OCI-LY7 (cell line): Measurements from ENCODE around the gene ACVRL1. TPM values are rescaled to one million over a fixed set of nuclear protein-coding genes. Genes with fewer than 3 reads are reported as not detected.

Experiments
- BruUV-seq: library from RNA; stranded (reverse); fragments of 400-500 nt; replicated peaks from 2 replicates; lab custom pipeline; 2021; lab: Mats Ljungman, UMichigan
- CTCF ChIA-PET: fragments of 300-600 bp; sonication (Branson Sonifier 250); formaldehyde crosslinking; loops from one replicate; lab custom pipeline; 2022; ENCODE audit warnings: antibody characterized with exemption; ENCODE audit not compliant: unreplicated experiment; lab: Charles Lee
- POLR2A ChIA-PET: fragments of 300-600 bp; sonication (Branson Sonifier 250); formaldehyde crosslinking; loops from one replicate; lab custom pipeline; 2022; ENCODE audit warnings: antibody characterized with exemption; lab: Charles Lee
- DNase-seq: peaks from one replicate; pipeline ENCODE4 v3.0.0-alpha.2; 2015; ENCODE audit warnings: low spot score
- H2AFZ ChIP-seq: fragments of 200-600 bp; sonication (generic), shearing (Covaris generic); 2 replicates; pipeline ENCODE4 v1.6.1; 2014; ENCODE audit warnings: mild to moderate bottlenecking, antibody characterized with exemption, low read length, moderate library complexity
- H3K27ac ChIP-seq: fragments of 200-600 bp; sonication (generic); 2 replicates; pipeline ENCODE4 v1.5.1; 2014; ENCODE audit warnings: mixed run types, low read depth, mild to moderate bottlenecking, moderate library complexity, low read length, inconsistent platforms; ENCODE audit not compliant: poor library complexity, severe bottlenecking
- H3K36me3 ChIP-seq: fragments of 200-600 bp; sonication (generic); 2 replicates; pipeline ENCODE4 v1.6.1; 2014; ENCODE audit warnings: mild to moderate bottlenecking, antibody characterized with exemption, low read length, moderate library complexity, mixed read lengths; ENCODE audit not compliant: insufficient read depth
- H3K4me1 ChIP-seq: fragments of 200-600 bp; sonication (generic); 2 replicates; pipeline ENCODE4 v1.5.1; 2014; ENCODE audit warnings: mild to moderate bottlenecking, low read length; ENCODE audit not compliant: insufficient read depth, poor library complexity, severe bottlenecking
- H3K4me2 ChIP-seq: fragments of 200-600 bp; sonication (generic); 2 replicates; pipeline ENCODE4 v1.6.1; 2014; ENCODE audit warnings: mild to moderate bottlenecking, low read length
- H3K4me3 ChIP-seq: fragments of 200-600 bp; sonication (generic); 2 replicates; pipeline ENCODE4 v1.5.1; 2014; ENCODE audit warnings: mild to moderate bottlenecking, low read depth, low read length; ENCODE audit not compliant: poor library complexity, severe bottlenecking
- H3K79me2 ChIP-seq: fragments of 200-600 bp; sonication (generic); 2 replicates; pipeline ENCODE4 v1.6.1; 2016; ENCODE audit warnings: low read depth, mild to moderate bottlenecking, low read length, moderate library complexity, mixed read lengths; ENCODE audit not compliant: insufficient read depth
- H3K9me2 ChIP-seq: fragments of 200-600 bp; sonication (generic); 2 replicates; pipeline ENCODE4 v1.6.1; 2016; ENCODE audit warnings: mild to moderate bottlenecking, low read length, mixed read lengths; ENCODE audit not compliant: insufficient read depth
- H3K9me3 ChIP-seq: fragments of 200-600 bp; sonication (generic); 2 replicates; pipeline ENCODE4 v1.6.1; 2014; ENCODE audit warnings: mild to moderate bottlenecking, mixed run types, low read length, mixed read lengths
- H4K20me1 ChIP-seq: fragments of 200-600 bp; sonication (generic); 2 replicates; pipeline ENCODE4 v1.6.1; 2014; ENCODE audit warnings: mild to moderate bottlenecking, antibody characterized with exemption, low read length, moderate library complexity, mixed read lengths; ENCODE audit not compliant: insufficient read depth
- EZH2phosphoT487 ChIP-seq: fragments of 200-600 bp; sonication (generic); IDR thresholded peaks from 2 replicates; pipeline ENCODE4 v1.6.1; 2018; ENCODE audit warnings: low read depth, borderline replicate concordance, mild to moderate bottlenecking, mixed run types, antibody characterized with exemption, low read length, moderate library complexity, mixed read lengths
- intact Hi-C: fragments of 100-400 bp; cut with micrococcal nuclease; formaldehyde crosslinking; loops from one replicate; pipeline ENCODE4 v1.10.0; 2022; ENCODE audit not compliant: unreplicated experiment
- total RNA-seq, 2 experiments: library from RNA; depleted of rRNA in 1 of 2; stranded (reverse); fragments of >200 nt in 1 of 2; shearing (Covaris generic) in 1 of 2; gene quantifications; 2 replicates each; pipeline ENCODE4 v1.2.3, GENCODE V29; 2014 to 2022
- TF ChIP-seq, protein P1 (sequence below): fragments of 200-600 bp; sonication (generic); conservative IDR thresholded peaks from 2 replicates; pipeline ENCODE4 v1.5.1; 2014; ENCODE audit warnings: mild to moderate bottlenecking, antibody characterized with exemption, low read length, moderate library complexity, mixed read lengths

The ACVRL1 gene
- total RNA-seq, 2 experiments from 2014 or later: not detected

DNA sequence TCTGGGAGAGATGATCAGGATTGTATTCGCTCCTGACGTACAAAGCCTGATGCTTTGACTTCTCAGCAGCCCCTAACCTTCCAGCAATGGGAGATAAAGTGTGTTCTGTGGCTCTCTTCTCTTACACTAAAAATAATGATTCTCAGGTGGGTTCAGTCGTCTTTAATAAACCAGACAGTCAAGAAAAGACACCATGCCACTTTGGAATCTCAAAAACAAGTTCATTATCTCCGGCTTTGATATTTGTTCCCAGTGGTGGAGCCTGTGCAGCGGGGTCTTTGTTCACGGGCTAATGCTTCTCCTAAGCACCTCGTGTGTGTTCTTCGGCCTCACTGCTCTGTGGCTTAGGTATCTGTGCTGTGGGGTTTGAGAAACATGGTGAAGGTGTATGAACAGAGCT, 45.8 kb downstream of the ACVRL1 start:
- Histone ChIP-seq H3K4me3 (peak overlapping the region; percentile 9), H4K20me1 (0 out of 2 replicates have a peak, but pooled peaks cover 4% of the 10 kb centered on the region), H3K79me2 (no peaks in the 10 kb centered on the region), H3K36me3 (no peaks in the 10 kb centered on the region), H3K27ac (no peak overlapping the region), H3K9me2 (no peaks in the 10 kb centered on the region), H3K4me2 (peak overlapping the region; percentile 87), H3K9me3 (no peaks in the 10 kb centered on the region), H2AFZ (no peak overlapping the region), H3K4me1 (peaks cover 18% of the 10 kb centered on the region)
- no peak for DNase-seq
- ChIA-PET POLR2A (no interaction called here), CTCF (no interaction called here)
- TF ChIP-seq, protein P1, sequence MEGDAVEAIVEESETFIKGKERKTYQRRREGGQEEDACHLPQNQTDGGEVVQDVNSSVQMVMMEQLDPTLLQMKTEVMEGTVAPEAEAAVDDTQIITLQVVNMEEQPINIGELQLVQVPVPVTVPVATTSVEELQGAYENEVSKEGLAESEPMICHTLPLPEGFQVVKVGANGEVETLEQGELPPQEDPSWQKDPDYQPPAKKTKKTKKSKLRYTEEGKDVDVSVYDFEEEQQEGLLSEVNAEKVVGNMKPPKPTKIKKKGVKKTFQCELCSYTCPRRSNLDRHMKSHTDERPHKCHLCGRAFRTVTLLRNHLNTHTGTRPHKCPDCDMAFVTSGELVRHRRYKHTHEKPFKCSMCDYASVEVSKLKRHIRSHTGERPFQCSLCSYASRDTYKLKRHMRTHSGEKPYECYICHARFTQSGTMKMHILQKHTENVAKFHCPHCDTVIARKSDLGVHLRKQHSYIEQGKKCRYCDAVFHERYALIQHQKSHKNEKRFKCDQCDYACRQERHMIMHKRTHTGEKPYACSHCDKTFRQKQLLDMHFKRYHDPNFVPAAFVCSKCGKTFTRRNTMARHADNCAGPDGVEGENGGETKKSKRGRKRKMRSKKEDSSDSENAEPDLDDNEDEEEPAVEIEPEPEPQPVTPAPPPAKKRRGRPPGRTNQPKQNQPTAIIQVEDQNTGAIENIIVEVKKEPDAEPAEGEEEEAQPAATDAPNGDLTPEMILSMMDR: no peak
- TF ChIP-seq EZH2phosphoT487: no peak
- intact Hi-C loops: no loop called here
- no TSS peak for BruUV-seq

DNA sequence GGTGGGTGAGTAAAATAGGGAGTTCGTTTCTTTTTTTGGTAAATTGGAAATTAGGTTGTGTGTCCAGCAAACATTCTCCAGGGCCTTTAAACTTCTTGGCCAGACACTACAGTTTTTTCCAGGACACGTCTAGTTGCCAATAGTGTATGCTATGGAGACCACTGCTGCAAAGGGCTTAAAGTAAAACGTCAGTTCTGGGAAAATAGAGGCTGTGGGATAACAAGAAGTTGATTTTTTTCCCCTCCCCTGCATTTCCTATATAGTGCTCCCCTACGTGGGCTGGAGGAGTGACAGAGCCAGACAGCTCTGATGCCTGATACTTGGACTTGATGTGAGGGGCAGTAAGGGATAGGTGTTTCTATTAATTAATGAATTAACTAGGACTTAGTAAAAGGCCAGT, 46.6 kb downstream of the ACVRL1 start:
- intact Hi-C loops: no loop called here
- H3K9me3 ChIP-seq: no peaks in the 10 kb centered on the region
- H3K4me2 ChIP-seq: peak overlapping the region; percentile 87
- POLR2A ChIA-PET: no interaction called here
- no peaks in the 10 kb centered on the region for H3K9me2 ChIP-seq
- no peak overlapping the region for H3K27ac ChIP-seq
- no peak for DNase-seq
- no peaks in the 10 kb centered on the region for H3K79me2 ChIP-seq
- H3K4me3 ChIP-seq: no peak overlapping the region
- H3K36me3 ChIP-seq: no peaks in the 10 kb centered on the region
- CTCF ChIA-PET: no interaction called here
- 0 out of 2 replicates have a peak, but pooled peaks cover 4% of the 10 kb centered on the region for H4K20me1 ChIP-seq
- BruUV-seq: TSS peak; percentile 52
- TF ChIP-seq, protein P1: no peak
- no peak for TF ChIP-seq EZH2phosphoT487
- H3K4me1 ChIP-seq: peaks cover 18% of the 10 kb centered on the region
- no peak overlapping the region for H2AFZ ChIP-seq

GRCh38 chr12:51954561-51955361, 47.5 kb downstream of the ACVRL1 start:
- Histone ChIP-seq H3K4me3 (no peak overlapping the region), H3K4me1 (peaks cover 18% of the 10 kb centered on the region), H4K20me1 (peaks cover 4% of the 10 kb centered on the region; the same call in 1 of the 2 replicates), H3K4me2 (no peak overlapping the region), H3K27ac (no peak overlapping the region), H3K9me3 (no peaks in the 10 kb centered on the region), H3K9me2 (no peaks in the 10 kb centered on the region), H3K36me3 (no peaks in the 10 kb centered on the region), H2AFZ (no peak overlapping the region), H3K79me2 (no peaks in the 10 kb centered on the region)
- ChIA-PET CTCF (no interaction called here), POLR2A (interaction anchor here (0.8 to 1.1 kb wide), 2 partner anchors 45 to 441 kb away, joined by 3 read pairs; no protein-coding TSS in a partner anchor)
- BruUV-seq: no TSS peak
- intact Hi-C loops: no loop called here
- TF ChIP-seq EZH2phosphoT487: no peak
- TF ChIP-seq, protein P1: no peak
- no peak for DNase-seq
